Parietal lobe (tissue), 1 donor: Measurements from ENCODE around the gene TSPAN16. TPM values are rescaled to one million over a fixed set of nuclear protein-coding genes. Genes with fewer than 3 reads are reported as not detected.

ENCODE experiments used
- total RNA-seq: library from RNA; depleted of rRNA; stranded (reverse); fragments of >200 nt; gene quantifications from one replicate; pipeline ENCODE4 v1.2.3, GENCODE V29; 2014

The TSPAN16 gene, protein sequence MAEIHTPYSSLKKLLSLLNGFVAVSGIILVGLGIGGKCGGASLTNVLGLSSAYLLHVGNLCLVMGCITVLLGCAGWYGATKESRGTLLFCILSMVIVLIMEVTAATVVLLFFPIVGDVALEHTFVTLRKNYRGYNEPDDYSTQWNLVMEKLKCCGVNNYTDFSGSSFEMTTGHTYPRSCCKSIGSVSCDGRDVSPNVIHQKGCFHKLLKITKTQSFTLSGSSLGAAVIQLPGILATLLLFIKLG
- not detected for total RNA-seq

DNA sequence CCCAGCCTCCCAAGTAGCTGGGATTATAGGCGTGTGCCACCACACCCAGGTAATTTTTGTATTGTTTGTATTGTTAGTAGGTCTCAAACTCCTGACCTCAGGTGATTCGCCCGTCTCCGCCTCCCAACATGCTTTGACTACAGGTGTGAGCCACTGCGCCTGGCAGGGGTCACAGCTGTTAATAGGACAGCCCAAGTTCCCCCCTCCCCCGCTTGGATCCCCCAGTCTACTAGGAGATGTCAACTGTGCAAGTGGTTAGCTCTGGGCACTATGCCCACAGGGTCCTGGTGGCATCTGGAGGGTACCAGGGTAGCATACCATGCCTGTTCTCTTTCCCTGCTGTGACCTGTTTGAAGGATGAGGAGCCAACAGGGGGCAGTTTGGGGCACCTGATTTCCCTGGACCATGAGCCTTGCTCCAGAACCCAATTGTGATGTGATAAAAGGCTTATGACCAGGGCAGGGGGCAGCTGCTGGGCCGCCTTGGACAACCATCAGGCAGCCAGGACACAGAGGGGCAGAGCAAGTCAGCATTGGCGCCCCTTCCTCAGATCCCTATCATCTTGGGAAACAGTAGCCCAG, at the start of gene TSPAN16:
TSS of gene TSPAN16 (plus strand) at position 496 of the 581 bp plus-strand sequence. CDS start 138 bp downstream, outside the sequence.

DNA sequence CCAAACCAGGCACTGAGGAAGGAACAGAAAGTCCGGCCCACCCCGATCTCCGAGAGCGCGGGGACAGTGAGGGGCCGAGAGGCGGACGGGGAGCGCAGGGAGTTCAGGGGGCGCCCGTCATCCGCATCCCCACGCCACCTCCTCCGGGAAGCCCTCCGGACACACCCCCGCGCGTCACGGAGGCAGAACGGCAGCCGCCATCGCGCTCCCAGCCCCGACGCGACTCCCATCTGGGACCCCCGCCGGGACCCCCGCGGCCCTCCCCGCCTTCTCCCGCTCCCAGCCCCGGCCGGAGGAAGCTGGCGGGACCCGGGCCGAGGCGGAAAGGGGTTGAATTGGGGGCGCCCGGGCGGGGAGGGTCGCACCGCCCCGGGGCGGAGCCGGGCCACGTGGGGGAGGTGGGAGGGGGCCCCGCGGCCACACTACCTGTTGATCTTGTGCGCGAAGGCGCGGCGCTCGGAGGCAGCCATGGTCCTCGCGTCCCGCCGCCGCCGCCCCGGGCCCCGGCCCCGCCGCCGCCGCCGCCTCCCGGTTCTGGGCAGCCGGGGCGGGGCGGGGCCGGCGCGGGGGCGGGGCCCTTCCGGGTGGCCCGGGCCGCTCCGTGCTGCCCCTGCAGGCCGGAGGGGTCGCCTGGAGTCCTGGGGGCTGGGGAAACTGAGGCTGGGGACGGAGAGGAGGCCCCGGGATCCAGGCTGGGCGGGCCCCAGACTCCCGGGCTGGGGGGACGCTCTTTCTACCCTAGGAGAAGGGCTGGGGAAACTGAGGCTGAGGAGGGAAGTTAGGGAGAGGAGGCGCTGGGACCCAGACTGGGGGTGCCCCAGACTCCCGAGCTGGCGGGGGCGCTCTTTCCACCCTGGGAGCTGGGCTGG, 33.8 kb upstream of the TSPAN16 start, which contains the start of gene DOCK6:
TSS of gene DOCK6 (minus strand) at position 554 of the 869 bp plus-strand sequence. CDS start at position 470, 84 bp downstream.

DNA sequence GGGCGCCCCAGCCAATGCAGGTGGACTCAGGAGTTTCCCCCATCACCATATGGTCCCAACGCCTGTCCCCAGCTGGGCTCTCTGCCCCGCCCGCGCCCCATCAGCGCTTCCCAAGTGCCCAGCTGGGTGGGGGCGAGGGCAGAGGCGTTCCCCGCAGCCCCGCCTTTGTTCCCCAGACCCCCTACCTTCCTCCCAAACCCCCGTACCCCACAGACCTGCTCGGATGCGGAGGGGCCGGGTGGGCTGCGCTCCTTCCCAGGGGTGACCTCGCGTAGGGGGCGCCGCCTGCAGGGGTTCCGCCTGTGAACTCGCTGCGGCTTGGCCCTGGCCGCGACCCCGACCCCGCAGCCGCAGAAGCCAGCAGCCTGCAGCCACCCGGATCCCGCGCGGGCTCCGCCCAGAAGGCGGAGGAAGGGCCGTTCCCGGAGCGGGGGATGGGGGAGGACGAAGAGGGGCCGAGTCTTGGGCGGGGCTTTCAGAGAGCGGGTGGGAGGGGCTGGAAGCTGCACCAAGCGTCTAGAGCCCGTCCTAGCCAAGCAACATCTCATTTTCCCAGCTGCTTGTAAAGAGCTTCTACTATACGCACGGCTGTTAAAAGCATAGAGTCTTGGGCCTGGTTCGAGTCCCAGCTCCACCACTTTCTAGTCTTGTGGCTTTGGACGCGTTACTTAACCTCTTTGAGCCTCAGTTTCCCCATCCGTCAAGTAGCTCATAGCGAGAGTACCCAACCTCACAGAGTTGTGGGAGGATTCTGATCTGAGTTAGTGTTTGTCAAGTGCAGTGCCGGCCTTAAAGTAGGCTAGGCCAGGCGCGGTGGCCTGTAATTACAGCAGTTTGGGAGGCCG, 43.5 kb downstream of the TSPAN16 start, which contains the start of gene RAB3D:
TSS of gene RAB3D (minus strand) at position 404 of the 845 bp plus-strand sequence. CDS start 2,258 bp downstream, outside the sequence.

DNA sequence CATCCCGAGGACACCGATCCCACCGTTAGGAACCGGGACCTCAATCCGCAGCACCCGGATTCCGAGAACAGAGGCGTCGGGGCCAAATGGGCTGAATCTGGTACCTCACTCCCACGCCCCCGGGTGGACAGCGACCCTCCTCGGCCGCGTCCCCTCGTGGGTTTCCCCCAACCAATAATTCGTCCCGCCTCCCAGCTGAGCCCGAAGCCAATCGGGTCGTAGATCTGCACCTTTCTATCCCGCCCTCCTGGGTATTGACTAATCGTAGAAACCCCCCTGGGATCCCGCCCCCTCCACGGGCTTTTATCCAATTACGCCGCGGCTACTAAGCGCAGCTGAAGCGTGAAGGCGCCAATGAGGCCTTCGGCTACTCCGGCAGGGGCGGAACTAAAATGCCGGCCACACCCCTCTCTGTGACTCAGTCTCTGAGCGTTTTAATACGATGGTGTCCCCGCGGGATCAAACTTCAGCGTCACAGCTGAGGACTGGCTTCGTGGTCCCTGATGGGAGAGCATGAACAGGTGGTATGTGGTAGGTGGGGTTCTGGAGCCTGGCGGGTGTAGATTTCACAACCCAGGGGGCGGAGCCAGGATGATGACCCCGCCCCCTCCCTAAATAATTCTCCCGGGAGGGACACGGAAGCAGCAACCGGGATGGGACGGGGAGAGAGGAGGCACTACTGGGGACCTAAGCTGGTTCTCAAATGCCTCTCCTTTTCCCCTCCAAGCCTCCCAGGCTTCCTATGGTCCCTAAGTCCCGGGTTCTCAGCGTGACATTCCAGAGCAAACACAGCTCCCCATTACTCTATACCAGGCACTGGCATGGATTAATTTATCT, 50.4 kb downstream of the TSPAN16 start, which contains the start of the genes CCDC159 and TMEM205:
TSS of gene CCDC159 (plus strand) at position 416 of the 837 bp plus-strand sequence. CDS start at position 504, 88 bp downstream.
TSS of gene TMEM205 (minus strand) at position 165 of the 837 bp plus-strand sequence. CDS start 649 bp downstream, outside the sequence.

DNA sequence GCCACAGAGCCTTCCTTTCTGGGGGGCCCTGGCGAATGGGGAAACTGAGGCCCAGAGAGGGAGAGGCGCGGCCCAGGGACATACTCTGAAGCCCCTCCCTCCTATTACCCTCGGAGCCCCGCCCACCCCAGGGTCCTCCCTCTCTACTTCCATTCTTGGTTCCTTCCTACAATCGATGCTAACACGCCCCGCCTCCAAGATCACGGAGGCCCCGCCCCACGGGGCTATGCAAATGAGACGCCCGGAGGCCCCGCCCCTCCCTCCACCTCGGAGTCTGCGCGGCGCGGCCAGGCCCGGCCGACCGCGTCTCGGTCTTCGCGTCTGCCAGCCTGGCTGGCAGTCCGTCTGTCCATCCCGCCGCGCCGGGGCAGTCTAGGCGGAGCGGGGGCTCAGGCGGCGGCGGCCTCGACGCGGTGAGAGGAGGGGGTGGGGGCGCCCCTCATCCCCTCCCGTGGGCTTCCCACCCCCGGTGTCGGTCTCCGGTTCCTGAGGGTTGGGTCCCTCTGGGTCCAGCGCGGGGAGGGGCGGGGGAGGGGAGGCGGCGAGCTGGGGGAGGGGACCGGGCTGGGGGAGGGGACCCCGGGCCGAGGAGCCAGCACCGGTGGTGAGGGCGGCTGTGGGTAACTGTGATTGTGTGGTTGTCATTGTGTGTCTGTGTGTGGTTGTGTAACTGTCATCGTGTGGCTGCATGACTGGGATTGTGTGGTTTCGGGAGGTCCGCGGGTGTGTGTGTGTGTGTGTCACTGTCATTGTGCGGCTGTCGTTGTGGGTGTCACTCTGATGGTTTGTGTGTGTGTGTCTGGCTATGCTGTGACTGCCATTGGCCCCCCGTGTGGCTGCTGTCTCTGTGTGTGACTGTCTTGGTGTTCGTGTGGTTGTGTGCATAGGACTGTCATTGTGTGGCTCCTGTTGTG, 59.5 kb downstream of the TSPAN16 start, which contains the start of gene PLPPR2:
TSS of gene PLPPR2 (plus strand) at position 273 of the 914 bp plus-strand sequence. CDS start 2,242 bp downstream, outside the sequence.

Other genes starting within 250 kb of the TSPAN16 start
- 37.9 TPM for gene LDLR, start 206.7 kb upstream of the TSPAN16 start, total RNA-seq
- 7.8 TPM for gene SPC24, start 140.4 kb upstream of the TSPAN16 start, total RNA-seq
- 3.4 TPM for gene KANK2, start 98.6 kb upstream of the TSPAN16 start, total RNA-seq
- gene ANGPTL8, start 56.5 kb upstream of the TSPAN16 start, total RNA-seq = not detected
- 5.9 TPM for gene DOCK6, start 33.6 kb upstream of the TSPAN16 start, total RNA-seq
- 18.2 TPM for gene RAB3D, start 43.5 kb downstream of the TSPAN16 start, total RNA-seq
- gene TMEM205, start 50.1 kb downstream of the TSPAN16 start, total RNA-seq = 23.5 TPM
- 6.3 TPM for gene CCDC159, start 50.4 kb downstream of the TSPAN16 start, total RNA-seq
- gene PLPPR2, start 59.3 kb downstream of the TSPAN16 start, total RNA-seq = 48.5 TPM
- gene SWSAP1, start 78.5 kb downstream of the TSPAN16 start, total RNA-seq = 0.94 TPM
- 5.0 TPM for gene EPOR, start 88.2 kb downstream of the TSPAN16 start, total RNA-seq
- not detected for gene RGL3, start 123.2 kb downstream of the TSPAN16 start, total RNA-seq
- 0.63 TPM for gene ODAD3, start 139.0 kb downstream of the TSPAN16 start, total RNA-seq
- gene PRKCSH, start 139.5 kb downstream of the TSPAN16 start, total RNA-seq = 88.0 TPM
- gene ELAVL3, start 184.9 kb downstream of the TSPAN16 start, total RNA-seq = 198 TPM
- gene ZNF653, start 209.7 kb downstream of the TSPAN16 start, total RNA-seq = 17.8 TPM
- 31.9 TPM for gene ECSIT, start 233.0 kb downstream of the TSPAN16 start, total RNA-seq
- not detected for gene CNN1, start 242.7 kb downstream of the TSPAN16 start, total RNA-seq